GM12865 (cell line): ENCODE measurements around the gene TTLL9.

Experiments used
- DNase-seq: peaks from one replicate; pipeline ENCODE4 v3.0.0; 2010; ENCODE audit warnings: low read depth
- H3K4me3 ChIP-seq: 2 replicates; pipeline ENCODE4 v1.5.1; 2011; ENCODE audit warnings: mild to moderate bottlenecking, low read depth, low read length, control low read depth
- CTCF ChIP-seq: IDR thresholded peaks from 2 replicates; pipeline ENCODE4 v1.5.1; 2011; ENCODE audit warnings: low read length, control low read depth, low read depth, inconsistent platforms; ENCODE audit not compliant: insufficient read depth; ENCODE audit errors: missing control alignments

TTLL9 gene

DNA sequence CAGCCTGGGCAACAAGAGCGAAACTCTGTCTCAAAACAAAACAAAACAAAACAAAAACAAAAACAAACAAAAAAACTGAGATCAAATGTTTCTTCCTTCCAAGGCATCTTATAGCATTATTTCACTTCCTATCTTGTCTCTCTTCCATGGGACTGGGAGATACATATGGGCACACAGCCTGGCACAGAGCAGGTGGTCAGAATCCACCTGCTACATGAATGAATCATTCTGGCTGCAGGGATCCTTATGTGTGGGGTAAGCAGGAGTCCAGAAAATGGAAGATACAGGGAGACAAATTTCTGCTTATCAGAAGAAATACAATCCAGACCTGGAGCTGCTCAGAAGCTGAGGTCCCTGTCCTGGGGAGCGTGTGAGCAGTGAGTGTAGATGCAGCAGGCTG is 121.7 kb downstream of the TTLL9 start:
- H3K4me3 ChIP-seq, result no peak overlapping the region

More for the DNA sequence above, 121.7 kb downstream of the TTLL9 start:
- no peak for DNase-seq
- TF ChIP-seq CTCF, result no peak
